Stimulated activated CD8-positive, alpha-beta memory T cell treated with anti-CD3 and anti-CD28 coated beads, Interleukin-7, amount 100 ng/mL, for 24 hours (primary cell): Measurements from ENCODE around the gene DAGLA.
"Not testable (repeated sequence)": the region's sequence is repeated elsewhere in the genome, so short reads cannot be mapped to it uniquely, and the experiment has no call there.

Experiments
- DNase-seq: peaks from one replicate; pipeline ENCODE4 v3.0.0-alpha.2; 2020; ENCODE audit warnings: low read depth

Gene DAGLA

DNA sequence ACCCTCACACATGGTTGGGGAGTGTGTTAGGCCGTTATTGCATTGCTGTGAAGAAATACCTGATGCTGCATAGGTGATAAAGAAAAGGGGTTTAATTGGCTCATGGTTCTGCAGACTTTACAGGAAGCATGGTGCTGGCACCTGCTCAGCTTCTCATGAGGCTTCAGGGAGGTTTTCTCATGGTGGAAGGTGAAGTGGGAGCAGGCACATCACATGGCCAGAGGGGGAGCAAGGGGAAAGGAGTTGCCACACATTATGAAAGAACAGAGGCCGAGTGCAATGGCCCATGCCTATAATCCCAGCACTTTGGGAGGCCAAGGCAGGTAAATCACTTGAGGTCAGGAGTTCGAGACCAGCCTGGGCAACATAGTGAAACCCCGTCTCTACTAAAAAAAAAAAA lies 19.2 kb upstream of the DAGLA start:
- DNase-seq: not testable (repeated sequence)

DNA sequence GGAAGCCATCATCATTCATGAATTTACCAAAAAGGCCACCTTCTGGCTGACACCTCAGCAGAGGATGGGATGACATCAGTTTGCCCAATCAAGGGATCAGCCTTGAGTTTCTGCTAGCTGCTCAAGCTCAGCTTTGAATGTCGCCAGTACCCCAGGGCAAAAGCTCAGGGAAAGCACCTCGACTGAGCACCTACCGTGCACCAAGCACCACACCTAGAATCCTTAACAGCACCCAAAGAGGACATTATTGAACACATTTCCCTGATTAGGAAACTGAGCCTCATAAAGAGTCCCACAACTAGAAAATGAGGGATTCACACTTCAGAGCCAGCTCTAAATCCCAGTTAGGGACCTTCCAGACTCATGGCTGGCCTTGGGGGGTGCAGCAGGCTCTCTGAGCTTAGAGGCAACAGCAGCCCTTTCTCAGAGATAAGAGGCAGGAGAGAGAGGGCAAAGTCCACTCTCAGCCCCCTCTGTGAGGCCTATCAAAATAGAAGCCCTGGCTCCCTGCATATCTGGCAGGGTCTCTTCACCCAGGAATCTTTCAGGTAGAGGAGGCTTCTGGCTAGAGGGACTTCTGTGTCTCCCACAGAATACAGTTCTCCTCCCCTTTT lies 13.4 kb upstream of the DAGLA start:
- DNase-seq: no peak

DNA sequence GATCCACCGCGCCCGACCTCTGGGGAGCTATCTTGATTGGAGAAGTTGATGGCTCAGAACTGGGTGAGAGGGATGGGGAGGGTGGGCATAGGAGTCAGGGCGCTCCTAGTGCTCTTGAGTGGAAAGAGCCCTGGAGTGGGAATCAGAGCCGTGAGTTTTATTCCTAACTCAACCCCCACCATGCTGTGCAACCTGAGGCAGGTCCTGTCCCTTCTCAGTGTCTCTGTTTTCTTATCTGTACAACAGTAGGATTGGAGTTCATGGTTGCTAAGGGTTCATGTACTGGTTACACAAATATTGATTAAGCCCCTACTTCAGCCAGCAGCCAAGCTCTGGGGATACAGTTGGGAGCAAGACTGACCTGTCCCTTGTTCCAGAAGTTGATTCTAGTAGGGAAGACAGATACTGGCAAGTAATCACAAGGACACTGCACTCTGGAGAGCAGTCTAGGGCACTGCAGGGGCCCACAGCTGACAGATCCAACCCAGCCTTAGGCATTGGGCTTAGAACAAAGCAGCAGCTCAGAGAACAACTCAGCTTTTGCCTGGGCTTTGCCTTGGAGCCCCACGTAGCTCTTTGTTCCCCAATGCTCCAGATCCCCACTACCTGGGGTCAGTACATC lies 12.4 kb upstream of the DAGLA start:
- no peak for DNase-seq

DNA sequence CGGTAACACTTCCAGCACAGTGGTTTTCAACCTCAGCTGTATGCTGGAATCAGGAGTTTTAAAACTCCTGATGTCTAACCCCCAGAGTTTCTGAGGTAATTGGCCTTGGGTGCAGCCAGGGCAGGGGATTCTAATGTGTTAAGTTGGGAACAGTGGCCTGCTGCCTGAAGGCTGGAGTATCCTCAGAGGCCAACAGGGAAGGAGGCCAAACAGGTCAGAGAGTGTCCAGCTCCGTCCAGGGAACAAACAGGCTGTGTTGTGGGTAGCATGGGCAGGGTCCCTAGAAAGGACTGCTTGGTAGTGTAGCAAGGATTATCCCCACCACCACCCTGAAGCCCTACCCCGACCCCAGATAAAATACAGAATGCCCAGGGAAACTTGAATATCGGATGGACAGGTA lies 10.8 kb upstream of the DAGLA start:
- DNase-seq: no peak

DNA sequence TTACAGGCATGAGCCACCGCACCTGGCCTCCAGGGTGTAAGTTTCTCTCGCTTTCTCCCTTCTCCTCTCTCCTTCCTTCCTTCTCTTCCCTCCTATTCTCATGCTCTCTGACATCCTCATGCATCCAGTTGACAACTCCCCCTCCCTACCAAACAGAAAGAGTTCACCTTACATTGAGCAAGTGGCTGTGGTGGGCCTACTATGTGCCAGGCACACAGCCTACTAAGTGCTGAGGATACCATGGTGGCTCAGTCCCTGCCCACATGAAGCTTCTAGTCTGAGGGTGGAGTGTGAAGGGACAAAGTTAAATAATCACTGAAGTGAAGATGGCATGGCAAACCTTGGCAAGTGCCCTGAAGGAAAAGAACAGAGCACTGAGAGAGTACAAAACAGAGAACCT lies 9.6 kb upstream of the DAGLA start:
- no peak for DNase-seq

DNA sequence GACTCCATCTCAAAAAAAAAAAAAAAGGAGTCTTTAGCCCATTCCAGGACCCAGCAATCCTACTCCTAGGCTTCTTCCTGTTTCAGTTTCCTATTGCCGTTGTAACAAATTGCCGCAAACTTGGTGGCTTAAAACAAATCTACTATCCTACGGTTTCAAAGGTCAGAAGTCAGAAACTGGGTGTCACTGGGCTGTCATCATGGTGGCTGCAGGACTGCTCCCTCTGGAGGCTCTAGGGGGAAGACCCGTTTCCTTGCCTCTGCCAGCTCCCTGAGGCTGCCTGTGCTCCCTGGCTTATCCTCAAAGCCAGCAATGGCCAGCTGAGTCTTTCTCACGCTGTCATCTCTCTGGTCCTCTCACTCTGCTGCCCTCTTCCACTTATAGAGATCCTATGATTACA lies 8.7 kb upstream of the DAGLA start:
- DNase-seq: no peak

DNA sequence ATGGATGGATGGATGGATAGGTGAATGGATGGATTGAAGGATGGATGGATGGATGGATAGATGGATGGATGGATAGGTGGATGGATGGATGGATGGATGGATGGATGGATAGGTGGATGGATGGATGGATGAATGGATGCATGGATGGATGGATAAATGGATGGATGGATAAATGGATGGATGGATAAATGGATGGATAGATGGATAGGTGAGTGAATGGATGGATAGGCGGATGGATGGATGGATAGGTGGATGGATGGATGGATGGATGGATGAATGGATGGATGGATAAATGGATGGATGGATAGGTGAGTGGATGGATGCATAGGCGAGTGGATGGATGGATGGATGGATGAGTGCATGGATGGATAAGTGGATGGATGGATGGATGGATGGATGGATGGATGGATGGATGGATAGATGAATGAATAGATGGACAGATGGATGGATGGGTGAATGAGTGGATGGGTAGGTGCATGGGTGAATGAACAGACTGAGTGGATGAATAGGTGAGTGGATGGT lies 6.2 kb upstream of the DAGLA start:
- not testable (repeated sequence) for DNase-seq

DNA sequence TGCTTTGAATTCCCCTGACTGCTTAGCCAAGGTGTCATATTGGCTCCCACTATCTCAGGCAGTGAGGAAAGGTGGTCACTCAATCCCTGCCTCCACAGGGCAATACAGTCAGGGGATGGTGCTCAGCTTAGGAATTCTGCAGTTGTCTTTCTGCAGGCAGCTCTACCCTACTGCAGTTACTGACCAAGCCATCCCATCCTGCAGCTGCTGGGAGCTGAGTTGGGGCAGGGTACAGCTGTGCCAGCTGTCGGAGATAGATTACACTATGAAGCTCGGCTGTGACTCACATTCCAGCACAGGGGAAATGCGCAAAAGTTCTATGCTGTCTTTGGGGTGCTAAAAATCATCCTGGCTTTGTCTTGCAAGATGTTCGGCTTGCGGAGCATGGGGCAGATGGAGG lies 4.4 kb upstream of the DAGLA start:
- DNase-seq: no peak

DNA sequence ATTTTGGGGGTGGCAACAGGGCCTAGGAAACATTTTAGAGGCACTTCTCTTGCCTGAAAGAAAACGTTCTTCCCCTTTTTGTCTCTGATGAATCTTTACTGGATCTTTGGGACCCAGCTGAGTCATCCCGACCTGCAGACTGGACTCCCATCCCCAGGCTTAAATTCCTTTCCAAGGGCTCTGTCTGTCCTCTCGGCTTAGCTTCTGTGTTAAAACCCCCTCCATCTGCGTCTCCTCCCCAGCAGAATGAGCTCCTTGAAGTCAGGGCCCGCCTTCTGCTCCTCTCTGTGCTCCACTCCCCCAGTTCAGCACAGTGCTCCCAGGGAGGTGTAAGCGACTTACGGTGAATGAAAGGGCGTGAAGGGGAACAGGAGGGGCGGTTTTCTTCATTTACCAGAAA lies 895 bp upstream of the DAGLA start:
- DNase-seq: no peak

DNA sequence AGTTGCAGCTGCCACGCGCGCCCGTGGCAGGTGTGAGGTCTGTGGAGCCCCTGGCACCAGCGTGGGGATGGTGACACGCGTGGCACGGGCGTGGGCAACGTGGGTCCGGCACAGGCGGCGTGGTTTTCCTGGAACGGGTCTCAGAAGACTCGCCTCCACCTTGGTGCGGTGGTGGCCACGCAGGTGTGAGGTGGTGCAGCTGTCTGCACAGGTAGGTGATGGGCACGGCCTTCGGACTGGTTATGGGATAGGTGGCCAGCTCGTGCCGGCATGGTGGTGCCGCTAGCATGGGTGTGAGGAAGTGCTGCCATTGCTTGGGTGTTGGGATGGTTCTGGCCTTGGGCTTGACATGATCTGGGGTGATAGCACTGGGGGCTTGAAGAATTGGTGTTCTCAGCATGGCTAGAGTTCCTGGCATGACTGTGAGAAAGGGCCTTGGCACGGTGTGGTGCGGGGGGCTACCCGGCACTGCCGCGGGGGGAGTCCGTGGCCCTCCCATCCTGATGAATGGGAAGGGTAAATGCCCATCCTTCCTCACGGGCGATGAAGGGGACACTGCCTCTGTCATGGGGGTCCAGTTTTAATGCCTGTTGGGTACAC lies 531 bp downstream of the DAGLA start:
- no peak for DNase-seq

DNA sequence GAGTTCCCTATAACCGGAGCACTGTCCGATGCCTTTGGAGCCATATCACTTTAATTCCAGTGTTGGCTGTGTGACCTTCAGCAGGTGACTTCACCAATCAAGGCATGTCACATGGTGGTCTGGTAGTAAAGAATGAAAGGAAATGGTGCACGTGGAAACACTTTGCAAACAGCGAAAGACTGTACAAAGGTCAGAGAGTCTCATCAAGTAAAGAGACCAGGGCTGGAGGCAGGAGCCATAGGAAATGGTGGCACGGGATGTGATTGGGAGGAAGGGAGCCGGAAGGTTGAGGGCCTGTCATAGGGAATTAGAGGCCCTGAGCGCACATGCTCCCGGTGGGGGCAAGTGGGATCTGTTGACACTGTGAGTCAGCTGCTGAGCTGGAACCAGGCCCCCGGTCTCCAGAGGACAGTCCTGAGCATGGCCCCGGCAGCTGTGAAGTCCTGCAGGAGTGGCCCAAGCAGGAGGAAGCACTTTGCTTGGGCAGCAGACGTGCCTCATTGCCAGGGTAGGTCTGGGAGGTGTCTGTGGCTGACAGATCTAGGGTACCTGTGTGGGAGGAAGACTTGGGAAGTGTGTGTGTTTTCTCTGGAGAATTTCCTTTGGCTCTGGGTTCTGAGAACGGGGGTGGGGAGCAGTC lies 2.0 kb downstream of the DAGLA start:
- DNase-seq: no peak

DNA sequence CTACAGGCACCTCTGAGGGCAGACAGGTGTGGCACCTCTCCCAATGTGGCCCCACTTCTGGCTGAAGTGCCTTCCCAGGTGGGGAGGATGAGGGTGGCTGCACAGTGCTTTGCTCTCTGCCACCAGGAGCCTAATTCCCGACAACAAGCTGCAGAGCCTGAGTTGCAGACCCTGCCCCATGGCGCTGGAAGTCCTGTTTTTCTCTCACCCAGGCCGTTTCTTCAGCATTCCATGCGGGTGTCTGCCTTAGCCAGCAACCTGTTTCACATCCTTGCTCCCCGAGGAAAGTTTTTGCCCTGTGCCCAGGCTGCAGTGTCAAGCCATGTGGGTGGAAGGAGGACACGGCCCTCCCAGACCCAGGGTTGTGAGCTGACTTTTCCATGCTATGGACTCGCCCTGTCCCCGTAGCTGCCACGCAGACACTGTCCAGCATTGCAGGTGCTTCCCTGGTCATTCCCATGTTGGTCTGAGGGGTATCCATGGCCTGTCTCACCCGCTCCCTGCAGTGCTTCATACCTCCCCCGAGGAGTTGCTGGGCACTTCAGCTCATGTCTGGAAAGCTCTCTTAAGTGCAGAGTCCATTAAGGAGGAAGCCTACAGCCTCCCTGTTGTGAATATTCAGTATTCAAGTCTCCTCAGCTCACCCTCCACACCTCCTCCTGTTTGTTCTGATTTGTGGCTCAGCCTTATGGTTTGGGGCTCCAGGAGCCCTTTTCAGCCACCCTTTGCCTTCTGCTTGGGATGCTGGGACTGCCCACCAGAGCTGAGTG lies 2.9 kb downstream of the DAGLA start:
- DNase-seq: no peak

DNA sequence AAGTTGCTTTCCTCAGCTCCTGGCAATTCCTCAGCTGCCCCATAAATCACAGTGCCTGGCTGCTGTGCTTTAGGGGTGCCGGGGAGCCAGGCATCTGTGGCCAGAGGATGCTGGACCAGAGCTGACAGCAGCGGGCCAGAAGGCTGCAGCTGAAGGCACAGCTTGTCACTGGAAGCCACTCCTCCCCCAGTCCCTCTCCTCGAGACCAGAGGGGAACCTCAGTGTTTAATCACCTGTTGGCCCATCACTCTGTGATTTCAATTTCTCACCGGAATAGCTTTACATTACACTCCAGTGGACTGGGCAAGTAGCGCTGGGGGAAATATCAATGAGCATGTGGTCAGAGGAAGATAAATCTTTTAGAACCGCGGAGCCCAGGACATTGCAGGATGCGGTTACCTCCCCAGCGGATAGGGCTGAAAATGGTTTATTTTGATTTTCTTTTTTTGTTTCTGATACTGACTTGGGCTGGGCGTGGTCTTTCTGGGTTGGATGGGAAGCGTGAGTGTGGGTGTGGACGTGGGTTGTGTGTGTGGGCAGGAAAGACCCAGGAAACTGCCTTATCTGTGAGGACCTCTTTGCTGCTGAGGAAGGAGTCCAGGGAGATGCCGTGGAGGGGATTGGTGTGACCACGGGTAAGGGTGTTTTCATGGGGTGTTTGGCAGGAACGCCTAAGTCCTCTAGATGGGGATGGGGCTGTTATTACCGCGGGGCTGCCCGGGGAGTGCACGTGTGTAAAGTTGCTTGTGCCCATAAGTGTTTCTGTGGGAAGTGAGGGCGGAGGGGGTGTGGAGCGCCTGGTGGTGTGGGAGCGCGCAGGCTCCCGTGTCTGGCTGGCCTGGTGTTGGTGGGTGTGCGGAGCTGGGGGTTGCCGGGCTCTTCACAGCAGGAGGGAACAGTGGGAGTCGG lies 4.0 kb downstream of the DAGLA start:
- DNase-seq: no peak

DNA sequence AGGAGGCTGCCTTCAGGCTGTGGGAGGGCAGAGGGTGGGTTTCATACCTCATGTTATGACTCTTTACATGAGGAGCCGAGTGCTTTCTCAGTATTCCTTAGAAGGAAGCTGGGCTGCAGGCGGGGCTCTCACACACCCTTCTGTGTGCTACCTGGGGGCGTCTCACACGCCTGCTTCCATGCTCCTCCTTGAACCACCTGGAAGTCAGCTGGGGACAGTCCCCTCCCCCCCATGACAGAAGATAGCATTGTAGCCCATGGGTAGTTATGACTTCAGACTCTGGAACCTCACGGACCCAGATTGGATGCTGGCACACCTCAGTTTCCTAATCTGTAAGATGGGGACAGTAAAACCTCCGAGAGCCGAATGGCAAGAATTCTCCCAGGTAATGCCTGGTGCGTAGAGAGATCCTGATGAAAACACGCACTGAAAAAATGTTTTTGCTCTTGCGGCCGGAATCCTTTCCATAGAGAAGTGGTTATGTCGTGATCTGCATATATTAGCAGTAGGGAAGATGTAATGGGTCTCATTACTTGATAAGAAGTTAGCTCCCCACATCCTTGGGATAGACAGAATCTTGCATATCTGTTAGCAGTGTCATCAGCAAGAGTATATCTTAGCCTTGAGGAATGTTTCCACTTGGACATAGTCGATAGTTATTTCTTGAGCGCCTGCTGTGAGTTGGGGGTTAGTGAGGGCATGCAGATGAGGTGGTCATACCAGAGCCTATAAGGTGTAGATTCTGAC lies 4.9 kb downstream of the DAGLA start:
- no peak for DNase-seq

DNA sequence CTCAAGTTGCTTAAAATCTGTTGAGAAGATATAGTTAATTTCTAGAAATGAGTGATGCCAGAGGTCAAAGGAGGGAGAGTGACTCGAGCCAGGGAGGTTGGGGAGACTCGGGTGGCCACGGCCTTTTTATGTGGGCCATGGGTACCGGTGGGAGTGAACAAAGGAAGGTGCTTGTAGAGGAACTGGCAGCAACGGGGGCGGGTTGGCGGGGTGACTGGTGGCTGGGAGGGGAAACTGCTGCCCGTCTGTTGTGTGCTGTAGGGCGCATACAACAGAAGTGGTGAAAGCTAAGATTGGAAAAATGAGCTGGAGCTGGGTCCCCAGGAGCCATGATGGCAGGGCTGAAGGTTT lies 5.4 kb downstream of the DAGLA start:
- DNase-seq: no peak

DNA sequence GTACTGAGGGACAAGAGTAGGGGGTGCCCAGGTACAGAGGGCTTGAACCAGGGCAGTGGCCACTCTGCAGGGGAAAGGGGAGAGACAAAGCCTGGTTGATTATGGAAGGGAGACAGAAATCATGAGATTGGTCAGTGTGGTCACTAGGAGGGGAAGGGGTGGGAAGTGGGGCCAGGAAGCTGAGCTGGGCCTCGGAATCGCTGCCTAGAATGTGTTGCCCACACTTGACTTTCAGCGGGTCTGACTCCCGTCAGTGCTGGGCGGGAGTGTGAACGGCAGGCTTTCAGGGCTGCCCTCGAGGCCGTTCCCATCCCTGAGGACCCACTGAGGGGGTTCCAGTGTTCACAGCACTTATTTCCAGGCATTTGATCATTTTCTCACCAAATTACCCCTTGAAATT lies 5.9 kb downstream of the DAGLA start:
- DNase-seq: no peak

DNA sequence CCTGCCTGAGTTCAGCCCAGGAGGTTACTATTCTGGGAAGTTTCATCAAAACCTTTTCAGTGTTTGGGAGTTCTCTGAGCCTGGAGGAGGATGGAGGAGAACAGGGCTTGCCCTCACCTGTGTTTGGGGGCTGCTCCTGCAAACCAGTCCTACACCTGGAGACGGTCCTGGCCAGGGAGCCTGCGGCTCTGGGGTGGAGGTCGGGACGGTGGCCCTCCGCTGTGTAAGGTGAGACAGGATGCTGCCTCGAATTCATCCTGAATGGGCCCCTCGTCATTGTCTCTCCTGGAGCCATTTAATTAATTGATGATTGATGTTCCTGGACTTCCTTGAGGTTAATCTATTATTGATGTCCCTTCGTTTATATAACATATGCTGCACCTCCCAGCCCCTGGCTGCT lies 6.3 kb downstream of the DAGLA start:
- DNase-seq: no peak

DNA sequence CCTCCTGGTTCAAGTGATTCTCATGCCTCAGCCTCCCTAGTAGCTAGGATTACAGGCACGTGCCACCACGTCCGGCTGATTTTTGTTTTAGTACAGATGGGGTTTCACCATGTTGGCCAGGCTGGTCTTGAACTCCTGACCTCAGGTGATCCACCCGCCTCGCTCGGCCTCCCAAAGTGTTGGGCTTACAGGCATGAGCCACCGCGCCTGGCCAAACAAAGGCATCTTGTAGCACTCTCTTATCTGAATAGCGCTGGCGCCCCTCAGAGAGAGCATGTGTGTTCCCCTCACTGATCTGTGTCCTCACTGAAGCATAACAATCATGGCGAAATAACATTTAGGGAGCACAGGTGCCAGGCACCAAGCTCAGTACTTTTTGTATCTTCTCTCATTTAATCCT lies 7.2 kb downstream of the DAGLA start:
- DNase-seq: no peak

DNA sequence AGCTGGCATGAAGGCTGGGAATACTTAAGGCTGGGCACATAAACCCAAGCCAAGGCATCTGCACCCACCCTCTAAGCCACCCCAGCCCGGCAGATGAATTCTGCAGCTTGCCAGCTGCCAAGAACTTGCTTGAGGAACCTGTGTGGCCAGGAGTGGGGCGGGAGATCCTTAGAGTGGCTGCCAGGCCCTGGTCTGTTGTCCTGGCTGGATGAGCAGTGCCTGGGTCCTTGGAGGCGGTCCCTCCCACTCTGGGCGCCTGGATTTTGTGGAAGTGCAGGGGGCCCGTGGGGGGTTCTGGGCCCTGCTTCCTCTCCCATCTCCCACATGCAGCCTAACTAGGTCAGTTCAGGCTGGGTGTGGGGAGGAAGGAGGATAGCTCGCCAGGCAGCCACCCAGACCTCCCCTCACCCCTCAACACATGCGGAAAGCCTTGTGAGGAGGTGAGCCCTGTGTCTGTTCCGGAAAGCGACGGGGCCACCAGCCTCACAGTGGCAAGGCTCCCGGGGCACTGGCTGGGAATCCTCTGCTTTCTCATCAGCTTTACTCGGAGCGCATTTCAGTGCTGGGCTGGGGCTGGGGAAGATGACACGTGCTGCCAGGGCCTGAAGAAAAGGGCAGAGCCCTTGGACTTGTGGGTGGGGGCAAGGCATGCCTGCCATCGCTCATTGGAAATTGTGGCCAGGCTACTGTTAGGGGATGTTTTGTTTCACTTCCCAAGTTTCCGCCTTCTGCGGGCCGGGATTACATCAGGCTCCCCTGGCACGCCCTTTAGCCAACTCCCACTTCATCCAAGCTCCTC lies 8.4 kb downstream of the DAGLA start:
- DNase-seq: no peak

DNA sequence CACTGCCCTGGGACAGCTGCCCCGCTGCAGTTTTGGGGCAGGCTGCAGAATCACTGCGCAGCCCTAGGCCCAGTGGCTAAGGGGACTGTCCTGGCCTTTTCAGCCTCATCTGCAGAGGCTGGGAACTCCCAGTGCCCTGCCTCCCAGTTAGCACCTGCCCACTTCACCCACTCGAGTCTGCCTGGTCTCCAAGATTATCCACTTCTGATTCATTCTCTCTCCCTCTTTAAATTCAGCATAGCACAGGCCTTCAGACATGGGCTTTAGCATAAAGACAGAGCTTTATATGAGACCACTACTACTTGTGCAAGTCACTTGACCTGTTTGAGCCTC lies 8.9 kb downstream of the DAGLA start:
- DNase-seq: no peak
